LNCaP clone FGC (cell line): ENCODE results near the gene ADAM21.
"Not testable (repeated sequence)": the region's sequence is repeated elsewhere in the genome, so short reads cannot be mapped to it uniquely, and the experiment has no call there.

Source experiments
- DNase-seq: peaks from one replicate; pipeline ENCODE4 v3.0.0-alpha.2; 2011; ENCODE audit warnings: low read depth
- H3K4me3 ChIP-seq: 2 replicates; pipeline ENCODE4 v1.5.1; 2011; ENCODE audit warnings: mild to moderate bottlenecking, low read depth, low read length, control low read depth
- CTCF ChIP-seq: IDR thresholded peaks from 2 replicates; pipeline ENCODE4 v1.5.1; 2012; ENCODE audit warnings: mild to moderate bottlenecking; ENCODE audit not compliant: control insufficient read depth, insufficient read depth; ENCODE audit errors: extremely low read depth

ADAM21 gene

DNA sequence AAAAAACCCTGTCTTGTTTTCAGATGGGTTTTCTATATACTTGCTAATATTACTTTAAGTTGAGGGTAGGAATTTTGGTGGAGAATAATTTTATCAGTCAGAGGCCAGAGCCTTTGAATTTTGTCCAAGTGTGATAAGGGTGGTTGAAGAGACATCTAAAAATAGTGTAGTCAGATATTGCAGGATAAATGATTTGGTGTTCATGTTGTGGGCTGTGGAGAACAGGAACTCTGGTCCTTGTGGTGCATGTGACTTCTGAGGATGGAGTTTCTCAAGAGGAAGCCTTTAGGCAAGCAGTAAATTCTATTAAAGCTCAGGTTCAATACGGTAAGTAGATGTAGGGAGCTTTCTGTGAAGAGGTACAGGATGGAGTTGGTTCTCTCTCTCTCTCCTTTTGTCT, 2.8 kb downstream of the ADAM21 start:
- H3K4me3 ChIP-seq = no peak overlapping the region

GRCh38 chr14:70468731-70469130, 16.8 kb downstream of the ADAM21 start:
- no peak for DNase-seq
- no peak overlapping the region for H3K4me3 ChIP-seq
- TF ChIP-seq CTCF = no peak

More for the DNA sequence above, 2.8 kb downstream of the ADAM21 start:
- DNase-seq = no peak
- no peak for TF ChIP-seq CTCF

DNA sequence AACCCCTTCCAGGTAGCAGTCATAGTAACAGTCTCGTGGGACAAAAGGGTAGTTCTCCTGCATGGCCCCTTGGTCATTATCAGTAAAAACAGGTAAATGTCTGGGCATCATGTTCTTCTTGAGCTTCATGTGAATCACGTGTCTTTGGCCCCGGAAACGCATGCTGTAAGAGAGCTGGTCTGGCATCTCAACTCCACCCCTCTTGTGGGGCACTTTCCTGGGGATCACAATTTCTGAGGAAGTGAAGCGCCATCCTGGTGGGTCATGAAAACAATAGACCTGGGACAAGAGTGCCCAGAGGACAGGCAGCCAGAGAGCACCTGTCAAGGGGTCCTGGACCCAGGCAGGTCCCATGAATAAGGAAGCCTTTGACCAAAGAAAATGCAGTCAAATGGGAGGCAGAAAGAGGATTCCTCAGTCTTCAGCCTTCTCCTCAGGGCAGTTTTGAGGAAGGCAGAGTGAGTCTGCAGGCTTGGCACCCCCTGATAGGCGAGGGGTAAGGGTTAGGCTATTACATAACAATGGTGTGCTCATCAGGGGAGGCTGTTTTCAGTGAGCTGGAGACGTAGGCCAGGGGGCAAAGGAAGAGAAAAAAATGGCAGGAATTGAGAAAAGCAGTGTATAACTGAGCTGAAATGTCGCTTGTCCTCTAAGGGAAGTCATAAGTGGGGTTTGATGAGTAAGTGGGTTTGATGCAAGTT, 19.0 kb downstream of the ADAM21 start:
- not testable (repeated sequence) for H3K4me3 ChIP-seq, DNase-seq

DNA sequence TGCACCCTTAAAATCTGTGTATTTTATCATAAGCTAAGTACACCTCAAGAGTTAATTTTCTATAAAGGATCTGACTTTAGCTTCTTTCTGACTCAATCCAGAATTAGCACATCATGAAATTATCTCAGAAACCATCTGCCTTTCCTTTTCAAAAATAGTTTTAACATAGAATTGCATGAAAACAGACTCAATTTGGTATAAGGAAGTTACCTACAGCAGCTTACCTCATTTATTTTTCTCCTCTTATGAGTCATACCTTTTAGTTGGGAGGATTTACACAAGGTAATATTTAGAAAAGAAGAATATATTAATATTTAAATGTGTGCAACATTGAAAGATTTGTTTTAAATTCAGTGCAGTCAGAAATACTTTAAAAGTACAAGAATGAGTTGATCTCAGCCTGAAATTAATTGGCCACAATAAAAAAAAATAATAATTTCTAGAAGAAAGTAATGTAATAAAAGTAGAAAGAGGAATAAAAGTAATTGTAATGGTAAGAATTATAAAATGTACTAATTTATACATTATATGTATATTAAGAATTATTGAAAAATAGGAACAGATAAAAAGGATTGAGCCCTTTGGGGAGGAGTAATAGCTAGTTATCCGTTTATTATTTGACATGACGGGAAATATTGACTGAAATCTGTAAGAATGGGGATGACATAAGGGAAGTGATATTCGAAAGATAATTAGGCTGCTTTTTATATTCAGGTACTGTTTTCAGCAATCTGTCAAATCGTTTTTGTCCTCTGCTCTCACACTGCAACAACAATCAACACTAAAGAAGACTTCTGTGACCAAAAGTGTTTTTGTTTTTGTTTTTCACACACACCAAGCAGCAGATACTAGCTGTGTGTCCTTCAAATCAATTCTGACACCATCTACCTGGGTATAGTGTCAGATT, 20.5 kb downstream of the ADAM21 start:
- no peak for TF ChIP-seq CTCF
- no peak overlapping the region for H3K4me3 ChIP-seq
- no peak for DNase-seq

GRCh38 chr14:70473825-70474224, 21.9 kb downstream of the ADAM21 start:
- no peak for DNase-seq
- TF ChIP-seq CTCF = no peak
- H3K4me3 ChIP-seq = no peak overlapping the region

DNA sequence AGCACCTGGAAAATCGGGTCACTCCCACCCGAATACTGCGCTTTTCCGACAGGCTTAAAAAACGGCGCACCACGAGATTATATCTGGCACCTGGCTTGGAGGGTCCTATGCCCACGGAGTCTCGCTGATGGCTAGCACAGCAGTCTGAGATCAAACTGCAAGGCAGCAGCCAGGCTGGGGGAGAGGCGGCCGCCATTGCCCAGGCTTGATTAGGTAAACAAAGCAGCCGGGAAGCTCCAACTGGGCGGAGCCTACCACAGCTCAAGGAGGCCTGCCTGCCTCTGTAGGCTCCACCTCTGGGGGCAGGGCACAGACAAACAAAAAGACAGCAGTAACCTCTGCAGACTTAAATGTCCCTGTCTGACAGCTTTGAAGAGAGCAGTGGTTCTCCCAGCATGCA, 23.5 kb downstream of the ADAM21 start:
- not testable (repeated sequence) for DNase-seq, H3K4me3 ChIP-seq

- DNase-seq, H3K4me3 ChIP-seq: not testable (repeated sequence)
Observed at GRCh38 chr14:70477356-70478105, 25.6 kb downstream of the ADAM21 start.

DNA sequence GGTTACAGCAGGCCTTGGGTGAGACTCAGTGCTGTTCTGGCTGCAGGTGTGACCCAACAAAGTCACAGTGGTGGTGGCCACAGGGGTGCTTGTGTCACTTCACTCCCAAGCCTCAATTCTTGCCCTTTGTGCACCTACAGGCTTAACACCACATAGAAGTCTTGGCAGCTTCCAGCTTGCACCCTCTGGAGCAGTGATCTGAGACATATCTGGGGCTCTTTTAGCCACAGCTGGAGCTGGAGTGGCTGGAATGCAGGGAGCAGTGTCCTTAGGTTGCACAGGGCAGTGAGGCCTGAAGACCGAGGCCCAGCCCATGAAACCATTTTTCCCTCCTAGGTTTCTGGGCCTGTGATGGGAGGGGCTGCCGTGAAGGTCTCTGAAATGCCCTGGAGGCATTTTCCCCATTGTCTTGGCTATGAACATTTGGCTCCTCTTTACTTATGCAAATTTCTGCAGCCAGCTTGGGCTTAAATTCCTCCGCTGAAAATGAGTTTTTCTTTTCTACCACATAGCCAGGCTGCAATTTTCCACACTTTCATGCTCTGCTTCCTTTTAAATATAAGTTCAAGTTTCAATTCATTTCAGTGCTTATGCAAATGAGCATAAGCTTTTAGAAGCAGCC, 37.7 kb downstream of the ADAM21 start:
- H3K4me3 ChIP-seq = no peak overlapping the region
- DNase-seq = no peak

More for the DNA sequence above, 37.7 kb downstream of the ADAM21 start:
- no peak for TF ChIP-seq CTCF
